Femur (tissue), 1 donor: ENCODE data around the gene INTS4.
"Not testable (repeated sequence)": the region's sequence is repeated elsewhere in the genome, so short reads cannot be mapped to it uniquely, and the experiment has no call there.

Experiments used
- DNase-seq: peaks from one replicate; pipeline ENCODE4 v3.0.0-alpha.2; 2017

Gene INTS4

GRCh38 chr11:78022397-78023396 is 28.2 kb upstream of the INTS4 start, which contains the start of gene KCTD14:
Gene KCTD14, minus strand, starts transcription at chr11:78023276. Its CDS starts 27 bp downstream, at chr11:78023249.
- DNase-seq, result peak; percentile 67

DNA sequence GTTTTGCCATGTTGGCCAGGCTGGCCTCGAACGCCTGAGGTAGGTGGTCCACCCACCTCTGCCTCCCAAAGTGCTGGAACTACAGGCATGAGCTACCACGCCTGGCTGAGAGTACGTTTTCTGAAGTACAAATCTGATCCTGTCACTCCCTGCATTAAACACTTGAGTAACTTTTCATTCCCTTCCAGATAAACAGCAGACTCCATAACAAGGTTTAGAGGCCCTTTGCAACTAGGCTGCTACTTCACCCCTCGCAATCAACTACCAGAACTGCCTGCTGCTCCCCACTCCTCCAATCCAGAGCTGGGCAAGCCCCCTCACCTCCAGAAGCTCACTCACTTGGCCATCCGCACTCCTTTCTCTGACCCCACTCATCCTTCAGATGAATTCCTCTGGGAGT is 27.1 kb upstream of the INTS4 start:
- no peak for DNase-seq

- no peak for DNase-seq
These were observed 25.8 kb upstream of the INTS4 start for GRCh38 chr11:78020246-78020645.

DNA sequence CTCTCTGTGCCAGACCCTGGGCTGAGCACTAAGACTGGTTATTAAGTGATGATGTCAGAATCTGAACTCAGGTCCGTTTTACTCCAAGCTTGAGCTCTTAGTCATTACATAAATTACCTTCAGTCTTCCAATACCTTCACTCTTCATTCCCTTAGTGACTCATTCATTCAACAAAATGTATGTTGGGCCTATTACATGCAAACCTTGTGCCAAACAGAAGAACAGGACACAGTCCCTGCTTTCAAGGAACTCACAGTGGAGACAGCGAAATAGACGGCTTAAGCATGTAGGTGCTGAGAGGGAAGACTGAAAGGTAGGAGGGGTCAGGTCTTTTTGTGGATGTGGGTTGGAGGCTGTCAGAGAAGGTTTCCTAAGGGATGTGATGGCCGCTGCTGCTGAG is 25.3 kb upstream of the INTS4 start:
- no peak for DNase-seq

- DNase-seq, result no peak
These were observed 21.4 kb upstream of the INTS4 start for GRCh38 chr11:78015878-78016277.

GRCh38 chr11:78014937-78015520 is 20.6 kb upstream of the INTS4 start:
- DNase-seq, result not testable (repeated sequence)

- DNase-seq, result no peak
These were observed 16.8 kb upstream of the INTS4 start for GRCh38 chr11:78011301-78011700.

- DNase-seq, result no peak
These were observed 16.3 kb upstream of the INTS4 start for GRCh38 chr11:78010755-78011154.

DNA sequence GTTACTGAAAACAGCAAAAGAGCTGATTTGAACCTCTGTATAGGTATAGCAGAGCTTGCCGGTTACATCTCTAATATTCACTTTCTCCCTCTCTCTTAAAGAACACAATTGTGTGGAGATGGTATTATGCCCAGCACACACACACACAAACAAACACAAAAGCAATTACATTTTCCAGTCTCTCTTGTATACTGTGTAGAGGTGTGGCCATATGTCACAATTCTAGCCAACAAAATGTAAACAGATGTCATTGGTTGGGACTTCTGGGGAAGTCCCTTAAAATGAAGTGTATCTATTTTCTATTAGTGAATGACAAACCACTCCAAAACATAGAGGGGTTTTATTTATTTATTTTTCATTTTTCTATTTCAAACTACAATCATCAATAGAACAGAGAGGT is 15.8 kb upstream of the INTS4 start:
- DNase-seq, result no peak

DNA sequence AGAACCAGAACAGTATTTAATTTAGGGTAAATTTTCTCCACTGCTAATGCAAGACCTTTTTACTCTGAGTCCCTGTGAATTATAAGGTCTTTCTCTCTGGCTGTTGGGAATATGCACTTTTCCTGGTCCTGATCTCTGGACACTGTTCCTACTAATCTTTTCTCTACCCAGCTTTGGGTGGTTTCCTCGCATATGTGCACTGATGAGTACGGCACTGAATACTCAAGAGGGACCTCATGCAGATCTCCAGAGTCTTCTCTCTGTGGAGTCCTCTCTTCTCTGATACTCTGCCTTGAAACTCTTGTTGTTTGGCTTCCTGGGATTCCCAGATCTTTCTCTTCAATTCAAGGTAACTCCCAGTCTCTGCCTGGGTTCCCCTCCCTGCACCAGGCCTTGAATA is 14.6 kb upstream of the INTS4 start:
- no peak for DNase-seq

DNA sequence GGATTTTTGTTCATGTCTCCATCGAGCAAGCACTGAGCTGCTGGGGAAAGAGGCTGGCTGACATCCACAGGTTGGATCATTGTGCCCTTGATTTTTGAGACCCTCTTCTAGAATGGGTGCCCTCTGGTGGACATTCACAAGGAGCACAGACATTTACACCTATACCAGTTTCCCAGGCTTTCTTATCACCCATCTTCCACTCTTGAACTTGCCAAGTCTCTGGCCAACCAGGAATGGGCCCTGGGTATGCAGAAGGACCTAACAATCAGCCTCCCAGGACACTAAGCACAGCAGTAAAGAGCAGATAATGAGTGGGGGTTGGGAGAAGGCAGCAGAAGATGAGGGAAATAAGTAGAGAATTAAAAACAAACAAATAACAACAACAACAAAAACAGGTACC is 5.7 kb upstream of the INTS4 start:
- peak; percentile 31 for DNase-seq

- no peak for DNase-seq
These were observed 5.1 kb upstream of the INTS4 start for GRCh38 chr11:77999446-78000030.

DNA sequence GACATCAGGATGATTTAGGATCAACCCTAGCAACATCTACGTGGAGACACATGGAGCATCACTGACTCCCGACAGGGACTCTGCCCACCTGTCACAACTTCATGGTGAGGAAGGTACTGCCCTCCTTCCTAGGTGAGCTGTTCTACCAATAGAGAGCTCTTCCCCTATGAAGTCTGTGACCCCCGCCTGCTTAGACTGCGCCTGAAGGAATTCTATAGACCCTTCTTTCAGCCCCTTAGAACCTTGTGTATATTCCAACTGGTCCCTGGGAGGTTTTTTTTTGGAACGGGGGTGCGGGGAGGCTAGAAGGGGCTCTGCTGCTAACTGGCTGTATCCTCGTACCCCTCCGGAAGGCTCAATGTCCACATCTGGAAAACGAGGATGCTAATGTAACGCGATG is 566 bp downstream of the INTS4 start:
- no peak for DNase-seq

DNA sequence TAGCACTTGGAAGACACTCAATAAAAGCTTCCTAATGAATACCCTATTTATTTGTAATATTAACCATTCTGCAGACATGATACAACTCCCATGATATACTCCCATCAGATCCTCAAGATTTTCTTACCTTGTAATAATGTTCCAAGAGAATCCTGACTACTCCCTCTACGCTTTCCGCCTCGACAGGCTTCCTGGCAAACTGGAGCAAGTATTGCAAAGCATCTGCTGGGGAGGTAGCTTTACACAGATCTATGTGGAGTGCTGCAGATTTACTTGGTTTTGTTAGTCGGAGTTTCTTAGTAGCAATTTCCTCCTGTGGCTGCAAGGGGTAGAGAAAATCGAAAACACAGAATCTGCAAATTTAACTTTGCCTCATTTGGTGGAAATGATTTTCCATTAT is 3.5 kb downstream of the INTS4 start:
- DNase-seq, result no peak

DNA sequence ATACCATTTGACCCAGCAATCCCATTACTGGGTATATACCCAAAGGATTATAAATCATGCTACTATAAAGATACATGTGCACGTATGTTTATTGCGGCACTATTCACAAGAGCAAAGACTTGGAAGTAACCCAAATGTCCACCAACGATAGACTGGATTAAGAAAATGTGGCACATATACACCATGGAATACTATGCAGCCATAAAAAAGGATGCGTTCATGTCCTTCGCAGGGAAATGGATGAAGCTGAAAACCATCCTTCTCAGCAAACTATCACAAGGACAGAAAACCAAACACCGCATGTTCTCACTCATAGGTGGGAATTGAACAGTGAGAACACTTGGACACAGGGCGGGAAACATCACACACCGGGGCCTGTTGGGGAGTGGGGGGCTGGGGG is 8.0 kb downstream of the INTS4 start:
- not testable (repeated sequence) for DNase-seq

- DNase-seq, result no peak
These were observed 13.0 kb downstream of the INTS4 start for GRCh38 chr11:77981346-77981947.

DNA sequence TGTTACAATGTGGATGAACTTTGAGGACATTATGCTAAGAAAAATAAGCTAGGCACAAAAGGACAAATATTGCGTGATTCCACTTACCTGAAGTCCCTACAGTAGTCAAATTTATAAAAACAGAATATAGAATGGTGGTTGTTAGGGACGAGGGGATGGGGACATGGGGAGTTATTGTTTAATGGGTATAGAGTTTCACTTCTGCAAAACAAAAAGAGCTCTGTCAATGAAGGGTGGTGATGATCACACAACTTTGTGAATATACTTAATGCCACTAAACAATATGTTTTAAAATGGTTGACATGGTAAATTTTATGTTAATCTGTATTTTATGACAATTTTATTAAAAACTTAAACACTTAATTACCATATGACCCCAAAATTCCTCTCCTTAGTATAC is 26.1 kb downstream of the INTS4 start:
- no peak for DNase-seq

DNA sequence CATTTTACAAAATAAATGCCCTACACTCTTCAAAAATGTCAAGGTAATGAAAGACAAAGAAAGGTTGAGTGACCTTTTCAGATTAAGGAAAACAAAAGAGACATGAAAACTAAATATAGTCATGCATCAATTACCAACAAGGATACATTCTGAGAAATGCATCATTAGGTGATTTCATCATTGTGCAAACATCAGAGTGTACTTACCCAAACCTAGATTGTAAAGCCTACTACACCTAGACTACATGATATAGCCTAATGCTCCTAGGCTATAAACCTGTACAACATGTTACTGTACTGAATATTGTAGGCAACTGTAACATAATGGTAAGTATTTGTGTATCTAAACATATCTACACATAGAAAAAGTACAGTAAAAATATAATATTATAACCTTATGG is 26.7 kb downstream of the INTS4 start:
- DNase-seq, result no peak

- no peak for DNase-seq
These were observed 27.3 kb downstream of the INTS4 start for GRCh38 chr11:77967121-77967520.

- DNase-seq, result no peak
These were observed 28.1 kb downstream of the INTS4 start for GRCh38 chr11:77966338-77966737.

DNA sequence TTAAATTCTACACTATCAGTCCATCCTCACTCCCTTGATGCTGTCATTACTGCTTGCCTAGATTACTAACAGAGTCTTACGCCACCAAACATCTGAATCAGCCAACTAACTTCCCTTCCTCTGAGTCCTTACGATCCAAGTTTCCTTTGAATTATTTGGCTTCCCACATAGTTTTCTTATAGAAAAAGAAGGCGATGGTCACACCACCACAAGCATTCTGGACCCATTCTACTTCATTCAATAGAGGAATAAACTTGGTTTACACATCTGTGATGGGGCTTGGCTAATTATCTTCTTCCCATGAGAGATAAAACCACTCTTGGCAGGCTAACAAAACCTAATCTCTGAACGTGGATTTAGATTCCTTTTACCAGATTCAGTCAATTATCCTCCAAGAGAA is 35.0 kb downstream of the INTS4 start:
- no peak for DNase-seq

DNA sequence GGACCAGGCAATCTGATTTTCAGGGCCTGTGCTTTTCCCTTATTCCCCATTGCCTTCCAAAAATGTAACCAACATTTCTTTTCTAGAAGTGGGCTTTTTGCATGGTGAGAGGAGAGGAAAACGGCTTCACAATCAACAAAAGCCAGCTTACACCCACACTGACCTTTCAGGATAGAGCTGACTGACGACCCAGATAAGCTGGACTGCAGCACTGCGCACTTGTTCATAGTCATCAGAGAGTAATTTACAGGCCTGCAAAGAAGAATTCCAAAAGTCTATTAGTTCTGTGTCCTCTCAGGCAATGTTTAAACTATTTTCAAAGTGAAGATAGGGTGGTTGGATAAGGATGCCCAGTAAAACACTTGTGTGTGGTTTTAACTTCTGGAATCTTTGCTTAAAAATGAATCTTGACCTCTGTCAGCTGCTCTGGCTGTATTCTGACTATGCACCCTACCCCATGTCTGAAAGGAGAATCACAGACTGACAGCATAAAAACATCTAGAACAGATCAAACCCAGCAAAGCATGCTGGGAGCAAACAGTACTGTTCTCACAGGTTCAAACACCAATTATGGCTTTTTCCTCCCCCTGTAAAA is 35.8 kb downstream of the INTS4 start:
- not testable (repeated sequence) for DNase-seq

DNA sequence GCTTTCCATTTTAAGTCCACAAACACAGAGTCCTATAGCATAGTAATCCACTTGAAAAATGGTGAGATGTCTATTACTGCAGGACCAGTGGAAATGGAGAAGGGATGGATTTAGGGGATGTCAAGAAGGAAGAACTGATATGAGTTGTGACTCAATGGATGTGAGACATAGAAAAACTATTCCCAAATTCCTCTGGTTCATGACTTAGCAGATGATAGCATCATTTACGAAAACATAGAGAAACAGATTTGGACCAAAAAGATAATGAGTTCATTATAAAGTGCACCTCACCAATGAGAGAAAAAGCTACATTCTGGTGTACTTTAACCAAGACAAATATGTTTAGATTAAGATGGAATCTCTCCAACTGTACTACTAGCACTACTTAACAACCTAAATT is 51.2 kb downstream of the INTS4 start:
- not testable (repeated sequence) for DNase-seq
